Activated naive CD4-positive, alpha-beta T cell treated with anti-CD3 and anti-CD28 coated beads, Interleukin-2, amount 50 U/mL, for 72 hours (primary cell): Measurements from ENCODE around the gene C2CD3. TPM values are rescaled to one million over a fixed set of nuclear protein-coding genes. Genes with fewer than 3 reads are reported as not detected.
"Not testable (repeated sequence)": the region's sequence is repeated elsewhere in the genome, so short reads cannot be mapped to it uniquely, and the experiment has no call there.

ENCODE experiments used
- ATAC-seq, 2 donors: fragments of 150-1000 bp; cut with Tn5 transposase; 2 replicates each; pipeline ENCODE4 v1.10.0; 2021; ENCODE audit warnings: mild to moderate bottlenecking in 2 of 2, moderate library complexity in 2 of 2
- DNase-seq, 2 donors: peaks; one replicate each; pipeline ENCODE4 v3.0.0; 2021 to 2022; ENCODE audit warnings: low spot score in 2 of 2
- H3K27ac Mint-ChIP-seq, 2 donors: one replicate each; pipeline ENCODE4 v1.8.0; 2022; ENCODE audit warnings: mild to moderate bottlenecking in 2 of 2, mixed read lengths in 2 of 2
- H3K36me3 Mint-ChIP-seq, 2 donors: one replicate each; pipeline ENCODE4 v1.8.0; 2022; ENCODE audit warnings: mixed read lengths in 2 of 2
- H3K9me3 Mint-ChIP-seq, 2 donors: one replicate each; pipeline ENCODE4 v1.8.0; 2022; ENCODE audit warnings: mixed read lengths in 2 of 2
- total RNA-seq, 2 donors: library from RNA; stranded (reverse); gene quantifications; one replicate each; pipeline ENCODE4 v1.2.3, GENCODE V29; 2022

The C2CD3 gene
- total RNA-seq, 2 donors from 2014 or later = 28.6 to 42.8 TPM

- H3K27ac Mint-ChIP-seq = no peak overlapping the region
- H3K9me3 Mint-ChIP-seq = no peaks in the 10 kb centered on the region
- ATAC-seq = no peak
- no peak for DNase-seq
- H3K36me3 Mint-ChIP-seq = peaks cover 5 to 6% of the 10 kb centered on the region in 2 donors
Observed at GRCh38 chr11:74138021-74138420, 32.8 kb downstream of the C2CD3 start.

- ATAC-seq = no peak
- Mint-ChIP-seq H3K9me3 (no peaks in the 10 kb centered on the region), H3K27ac (peak overlapping the region in 1 of 2 donors; percentile 2), H3K36me3 (peaks cover 9 to 16% of the 10 kb centered on the region in 2 donors)
- DNase-seq = no peak
Observed at GRCh38 chr11:74135127-74135840, 35.5 kb downstream of the C2CD3 start.

DNA sequence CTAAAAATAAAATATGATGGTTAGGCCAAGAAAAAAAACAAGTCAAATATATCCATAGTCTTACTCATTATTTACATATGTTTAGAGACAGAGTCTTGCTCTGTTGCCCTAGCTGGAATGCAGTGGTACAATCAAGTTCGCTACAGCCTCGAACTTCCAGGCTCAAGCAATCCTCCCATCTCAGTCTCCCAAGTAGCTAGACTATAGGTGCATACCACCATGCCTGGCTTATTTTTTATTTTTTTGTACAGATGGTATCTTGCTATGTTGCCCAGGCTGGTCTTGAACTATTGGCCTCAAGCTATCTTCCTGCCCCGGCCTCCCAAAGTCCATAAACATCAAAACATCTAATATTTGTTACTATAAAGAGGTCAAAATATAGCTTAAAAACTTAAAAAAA lies 36.1 kb downstream of the C2CD3 start:
- Mint-ChIP-seq H3K9me3 (no peaks in the 10 kb centered on the region), H3K27ac (no peak overlapping the region), H3K36me3 (peaks cover 9 to 19% of the 10 kb centered on the region in 2 donors)
- no peak for ATAC-seq
- no peak for DNase-seq

DNA sequence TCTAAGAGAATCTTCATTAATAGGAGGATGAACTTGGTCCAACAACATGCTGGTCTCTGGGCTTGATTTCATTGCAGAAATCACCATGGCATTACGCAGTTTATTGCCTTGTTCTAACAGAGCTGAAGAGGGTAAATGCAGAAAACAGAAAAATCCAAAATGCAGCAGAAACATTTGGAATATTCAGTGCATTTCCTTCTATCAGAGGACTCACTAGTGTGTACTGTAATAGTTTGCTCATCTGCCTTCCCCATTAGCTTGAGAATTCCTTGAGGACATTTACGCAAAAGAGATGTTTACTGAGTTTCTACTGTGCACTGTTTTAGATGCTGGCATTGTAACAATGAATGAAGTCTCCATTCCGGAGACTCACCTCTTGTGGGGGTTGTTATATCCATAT lies 37.4 kb downstream of the C2CD3 start:
- Mint-ChIP-seq H3K27ac (no peak overlapping the region), H3K36me3 (peaks cover 8 to 17% of the 10 kb centered on the region in 2 donors), H3K9me3 (no peaks in the 10 kb centered on the region)
- DNase-seq (no peak), ATAC-seq (no peak)

- ATAC-seq (no peak), DNase-seq (no peak)
- peaks cover 4 to 13% of the 10 kb centered on the region in 2 donors for H3K36me3 Mint-ChIP-seq
- no peak overlapping the region for H3K27ac Mint-ChIP-seq
- H3K9me3 Mint-ChIP-seq = no peaks in the 10 kb centered on the region
Observed at GRCh38 chr11:74132833-74133232, 38.0 kb downstream of the C2CD3 start.

GRCh38 chr11:74129121-74129520 lies 41.7 kb downstream of the C2CD3 start:
- DNase-seq, H3K27ac Mint-ChIP-seq, H3K9me3 Mint-ChIP-seq, ATAC-seq: not testable (repeated sequence)
- H3K36me3 Mint-ChIP-seq = peaks cover 4 to 13% of the 10 kb centered on the region in 2 donors

DNA sequence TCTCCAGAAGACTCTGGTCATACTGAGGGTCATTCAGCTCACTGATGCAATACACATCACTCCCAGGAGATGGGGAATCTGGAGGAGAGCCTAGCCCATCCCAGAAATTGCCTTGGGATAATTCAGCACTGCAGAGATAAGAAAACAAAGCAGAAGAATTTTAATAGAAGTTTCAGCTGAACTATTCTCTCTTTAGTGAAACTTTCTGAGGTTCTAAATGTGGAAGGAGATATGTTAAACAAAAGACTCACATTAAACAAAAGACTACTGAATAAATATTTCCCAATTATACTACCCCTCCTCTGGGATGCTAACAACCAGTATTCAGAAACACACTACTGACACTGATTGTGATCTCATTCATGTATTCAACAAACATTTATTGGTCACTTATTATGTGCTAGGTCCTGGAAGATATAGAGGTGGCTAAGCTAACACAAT lies 47.8 kb downstream of the C2CD3 start:
- DNase-seq = no peak
- no peak overlapping the region for H3K27ac Mint-ChIP-seq
- no peak for ATAC-seq

GRCh38 chr11:74121804-74122203 lies 49.0 kb downstream of the C2CD3 start:
- H3K9me3 Mint-ChIP-seq = no peaks in the 10 kb centered on the region
- DNase-seq (no peak), ATAC-seq (no peak)
- peaks cover 18 to 23% of the 10 kb centered on the region in 2 donors for H3K36me3 Mint-ChIP-seq
- H3K27ac Mint-ChIP-seq = no peak overlapping the region

More for the DNA sequence above, 47.8 kb downstream of the C2CD3 start:
- Mint-ChIP-seq H3K9me3 (no peaks in the 10 kb centered on the region), H3K36me3 (peaks cover 13 to 17% of the 10 kb centered on the region in 2 donors)

- Mint-ChIP-seq H3K36me3 (peaks cover 18 to 23% of the 10 kb centered on the region in 2 donors), H3K27ac (peak overlapping the region in 1 of 2 donors; percentile 19)
- not testable (repeated sequence) for ATAC-seq, H3K9me3 Mint-ChIP-seq, DNase-seq
Observed at GRCh38 chr11:74120260-74121035, 50.4 kb downstream of the C2CD3 start.

- Mint-ChIP-seq H3K36me3 (peaks cover 32 to 39% of the 10 kb centered on the region in 2 donors), H3K27ac (no peak overlapping the region), H3K9me3 (peaks cover 3 to 9% of the 10 kb centered on the region in 2 donors)
- ATAC-seq = no peak
- no peak for DNase-seq
Observed at GRCh38 chr11:74116719-74117118, 54.1 kb downstream of the C2CD3 start.

DNA sequence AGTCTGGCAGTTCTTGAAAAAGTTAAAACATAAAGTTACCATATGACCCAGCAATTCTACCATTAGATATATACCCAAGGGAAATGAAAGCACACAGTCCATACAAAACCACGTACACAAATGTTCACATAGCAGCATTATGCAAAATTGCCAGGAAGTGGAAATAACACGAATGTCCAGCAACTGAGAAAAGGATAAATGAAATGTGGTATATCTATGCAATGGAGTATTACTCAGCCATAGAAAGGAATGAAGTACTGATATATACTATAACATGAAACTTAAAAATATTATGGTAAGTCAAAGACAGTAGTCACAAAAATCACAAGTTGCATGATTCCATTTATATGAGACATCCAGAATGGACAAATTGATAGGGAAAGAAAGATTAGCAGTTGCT lies 57.9 kb downstream of the C2CD3 start:
- DNase-seq = no peak
- Mint-ChIP-seq H3K9me3 (peaks cover 3 to 9% of the 10 kb centered on the region in 2 donors), H3K36me3 (peaks cover 24 to 27% of the 10 kb centered on the region in 2 donors), H3K27ac (no peak overlapping the region)
- no peak for ATAC-seq

GRCh38 chr11:74106124-74106523 lies 64.7 kb downstream of the C2CD3 start:
- ATAC-seq = no peak
- H3K36me3 Mint-ChIP-seq = peaks cover 6 to 31% of the 10 kb centered on the region in 2 donors

GRCh38 chr11:74102321-74102720 lies 68.5 kb downstream of the C2CD3 start:
- H3K36me3 Mint-ChIP-seq = peaks cover 11 to 49% of the 10 kb centered on the region in 2 donors
- no peak overlapping the region for H3K27ac Mint-ChIP-seq
- no peaks in the 10 kb centered on the region for H3K9me3 Mint-ChIP-seq

More at GRCh38 chr11:74106124-74106523, 64.7 kb downstream of the C2CD3 start:
- no peak for DNase-seq
- no peaks in the 10 kb centered on the region for H3K9me3 Mint-ChIP-seq
- no peak overlapping the region for H3K27ac Mint-ChIP-seq

DNA sequence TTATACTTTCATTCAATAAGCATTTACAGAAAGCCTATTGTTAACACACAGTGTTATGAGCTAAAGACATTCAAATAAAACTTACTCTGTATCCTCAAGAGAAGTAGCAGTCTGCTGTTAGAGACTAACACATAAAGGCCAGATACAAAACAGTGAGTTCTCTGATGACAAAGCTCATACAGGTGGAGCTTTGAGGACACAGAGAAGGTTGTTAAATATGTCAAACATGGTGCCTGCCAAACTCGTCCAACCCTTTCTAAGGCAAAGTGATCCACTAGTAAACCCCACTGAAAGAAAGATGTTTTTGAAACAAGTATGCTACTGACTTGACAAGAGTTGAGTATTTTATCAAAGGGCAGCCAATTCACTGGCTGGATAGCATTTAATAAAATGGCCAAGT lies 70.1 kb downstream of the C2CD3 start:
- H3K36me3 Mint-ChIP-seq = peaks cover 11 to 43% of the 10 kb centered on the region in 2 donors
- H3K9me3 Mint-ChIP-seq = no peaks in the 10 kb centered on the region

More at GRCh38 chr11:74102321-74102720, 68.5 kb downstream of the C2CD3 start:
- DNase-seq (no peak), ATAC-seq (no peak)

GRCh38 chr11:74100231-74100630 lies 70.6 kb downstream of the C2CD3 start:
- Mint-ChIP-seq H3K36me3 (peaks cover 11 to 40% of the 10 kb centered on the region in 2 donors), H3K9me3 (no peaks in the 10 kb centered on the region), H3K27ac (peak overlapping the region in 1 of 2 donors; percentile 75)
- DNase-seq = no peak
- ATAC-seq = no peak

More for the DNA sequence above, 70.1 kb downstream of the C2CD3 start:
- no peak overlapping the region for H3K27ac Mint-ChIP-seq
- DNase-seq = no peak
- ATAC-seq = no peak

DNA sequence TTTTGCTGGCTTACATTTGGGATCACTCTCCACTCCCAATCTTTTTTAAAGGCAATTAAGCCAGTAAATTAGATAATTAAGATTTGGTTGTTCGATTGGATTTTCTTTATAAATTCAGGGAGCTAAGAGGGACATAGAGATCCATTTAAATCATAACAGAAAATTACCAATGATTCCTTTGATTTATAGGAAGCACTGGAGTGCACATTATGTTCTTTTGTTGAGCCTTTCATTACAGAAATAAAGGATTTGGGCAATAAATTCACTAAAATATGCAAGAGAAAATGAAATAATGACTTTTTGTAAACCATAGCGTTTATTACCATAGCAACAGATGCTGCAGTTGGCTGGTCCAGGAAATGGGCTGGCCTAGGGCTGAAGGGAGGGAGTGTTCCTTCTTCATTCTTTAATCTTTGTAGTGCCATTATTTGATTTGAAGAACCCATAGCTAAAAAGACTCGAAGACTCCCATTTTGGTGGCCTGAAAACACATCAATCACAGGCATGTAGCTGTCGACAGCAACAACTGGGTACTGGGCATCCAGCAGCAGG lies 73.0 kb downstream of the C2CD3 start:
- Mint-ChIP-seq H3K36me3 (peaks cover 6 to 36% of the 10 kb centered on the region in 2 donors), H3K27ac (no peak overlapping the region)
- DNase-seq = no peak

DNA sequence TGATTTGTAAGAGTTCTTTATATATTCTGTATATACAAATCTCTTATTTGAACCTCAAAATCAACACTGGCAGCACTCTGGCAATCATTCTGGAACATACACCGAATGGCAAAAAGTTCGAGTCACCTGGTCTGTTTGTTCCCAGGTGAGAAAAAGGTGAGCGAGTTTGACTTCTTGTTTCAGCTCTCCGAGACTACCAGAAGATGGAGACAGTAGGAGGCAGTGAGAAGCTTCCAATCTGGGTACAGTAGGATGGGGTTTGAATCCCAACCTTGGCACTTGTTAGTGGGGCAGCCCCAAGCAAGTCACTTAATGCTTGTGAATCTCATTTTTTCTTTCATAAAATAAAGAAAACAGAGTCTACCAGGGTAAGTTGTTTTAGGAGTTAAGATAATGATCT lies 76.4 kb downstream of the C2CD3 start:
- DNase-seq (no peak), ATAC-seq (no peak)
- H3K9me3 Mint-ChIP-seq = no peaks in the 10 kb centered on the region
- H3K36me3 Mint-ChIP-seq = peaks cover 6 to 19% of the 10 kb centered on the region in 2 donors
- no peak overlapping the region for H3K27ac Mint-ChIP-seq

More for the DNA sequence above, 73.0 kb downstream of the C2CD3 start:
- no peak for ATAC-seq
- no peaks in the 10 kb centered on the region for H3K9me3 Mint-ChIP-seq
